Endothelial cell of umbilical vein (primary cell): ENCODE data around the gene C22orf23.

Experiments
- EZH2 ChIP-seq: IDR thresholded peaks from 2 replicates; pipeline ENCODE4 v1.6.1; 2012; ENCODE audit warnings: borderline replicate concordance, low read depth, mild to moderate bottlenecking, moderate library complexity, low read length, inconsistent platforms; ENCODE audit not compliant: severe bottlenecking
- FOS ChIP-seq: IDR thresholded peaks from 2 replicates; pipeline ENCODE4 v1.6.1; 2011; ENCODE audit warnings: mild to moderate bottlenecking, low read length, moderate library complexity, borderline replicate concordance; ENCODE audit not compliant: insufficient read depth
- GATA2 ChIP-seq: IDR thresholded peaks from 2 replicates; pipeline ENCODE4 v1.7.0; 2011; ENCODE audit warnings: low read depth, mild to moderate bottlenecking, moderate library complexity, mixed read lengths, low read length; ENCODE audit not compliant: insufficient read length, insufficient read depth
- JUN ChIP-seq: IDR thresholded peaks from 2 replicates; pipeline ENCODE4 v1.6.1; 2011; ENCODE audit warnings: borderline replicate concordance, low read depth; ENCODE audit not compliant: insufficient read length, insufficient read depth
- MYC ChIP-seq: IDR thresholded peaks from one replicate; pipeline ENCODE4 v1.6.1; 2011; ENCODE audit warnings: mild to moderate bottlenecking, low read depth, low read length
- POLR2A ChIP-seq: IDR thresholded peaks from 2 replicates; pipeline ENCODE4 v1.6.1; 2012; ENCODE audit warnings: low read depth, mild to moderate bottlenecking, control low read depth, low read length
- POLR2AphosphoS5 ChIP-seq: IDR thresholded peaks from 2 replicates; pipeline ENCODE4 v1.6.1; 2012; ENCODE audit warnings: low read depth, mild to moderate bottlenecking, control low read depth, low read length, moderate library complexity; ENCODE audit not compliant: insufficient read depth
- TF ChIP-seq, protein P1 (sequence below), 2 donors: IDR thresholded peaks; 1 replicate in 1 of 2; 2 replicates in 1 of 2; pipeline ENCODE4 v1.5.1; 2011; ENCODE audit warnings: low read length in 2 of 2, mild to moderate bottlenecking in 2 of 2, moderate library complexity in 2 of 2, control low read depth in 1 of 2, inconsistent platforms in 1 of 2, low read depth in 1 of 2; ENCODE audit not compliant: insufficient read depth in 1 of 2; ENCODE audit errors: extremely low read depth in 1 of 2
- TF ChIP-seq, protein P2 (sequence below): IDR thresholded peaks from 2 replicates; pipeline ENCODE4 v1.6.1; 2011; ENCODE audit not compliant: insufficient read depth, insufficient read length

DNA sequence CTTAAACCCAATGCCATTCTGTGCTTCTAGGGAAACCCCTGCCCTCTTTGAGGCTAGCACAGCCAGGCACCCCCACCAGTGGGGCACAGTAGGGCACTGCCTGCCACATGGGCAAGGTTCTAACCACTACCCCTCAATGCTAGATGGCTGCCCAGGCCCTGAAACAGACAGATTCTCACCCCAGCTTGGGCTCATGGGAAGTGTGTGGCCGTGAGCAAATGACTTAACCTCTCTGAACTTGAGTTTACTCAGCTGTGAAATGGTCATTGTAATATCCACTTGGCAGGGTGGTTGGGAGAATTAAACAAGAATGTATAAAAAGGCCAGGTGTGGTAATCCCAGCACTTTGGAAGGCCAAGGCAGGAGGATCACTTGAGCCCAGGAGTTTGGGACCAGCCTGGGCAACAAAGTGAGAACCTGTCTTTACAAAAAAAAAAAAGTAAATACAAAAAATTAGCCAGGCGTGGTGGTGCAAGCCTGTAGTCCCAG lies 22.4 kb downstream of the C22orf23 start:
- TF ChIP-seq, protein P1, sequence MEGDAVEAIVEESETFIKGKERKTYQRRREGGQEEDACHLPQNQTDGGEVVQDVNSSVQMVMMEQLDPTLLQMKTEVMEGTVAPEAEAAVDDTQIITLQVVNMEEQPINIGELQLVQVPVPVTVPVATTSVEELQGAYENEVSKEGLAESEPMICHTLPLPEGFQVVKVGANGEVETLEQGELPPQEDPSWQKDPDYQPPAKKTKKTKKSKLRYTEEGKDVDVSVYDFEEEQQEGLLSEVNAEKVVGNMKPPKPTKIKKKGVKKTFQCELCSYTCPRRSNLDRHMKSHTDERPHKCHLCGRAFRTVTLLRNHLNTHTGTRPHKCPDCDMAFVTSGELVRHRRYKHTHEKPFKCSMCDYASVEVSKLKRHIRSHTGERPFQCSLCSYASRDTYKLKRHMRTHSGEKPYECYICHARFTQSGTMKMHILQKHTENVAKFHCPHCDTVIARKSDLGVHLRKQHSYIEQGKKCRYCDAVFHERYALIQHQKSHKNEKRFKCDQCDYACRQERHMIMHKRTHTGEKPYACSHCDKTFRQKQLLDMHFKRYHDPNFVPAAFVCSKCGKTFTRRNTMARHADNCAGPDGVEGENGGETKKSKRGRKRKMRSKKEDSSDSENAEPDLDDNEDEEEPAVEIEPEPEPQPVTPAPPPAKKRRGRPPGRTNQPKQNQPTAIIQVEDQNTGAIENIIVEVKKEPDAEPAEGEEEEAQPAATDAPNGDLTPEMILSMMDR (IDR thresholded peaks at IDR 0.05; ENCODE audit: extremely low read depth in 1 of 2, insufficient read depth in 1 of 2, low read depth in 1 of 2, low read length in 2 of 2), result no peak
- no peak for TF ChIP-seq POLR2AphosphoS5
- TF ChIP-seq GATA2, result no peak
- no peak for TF ChIP-seq POLR2A
- TF ChIP-seq FOS, result no peak
- no peak for TF ChIP-seq EZH2
- no peak for TF ChIP-seq JUN
- TF ChIP-seq, protein P2, sequence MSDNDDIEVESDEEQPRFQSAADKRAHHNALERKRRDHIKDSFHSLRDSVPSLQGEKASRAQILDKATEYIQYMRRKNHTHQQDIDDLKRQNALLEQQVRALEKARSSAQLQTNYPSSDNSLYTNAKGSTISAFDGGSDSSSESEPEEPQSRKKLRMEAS, result no peak
- no peak for TF ChIP-seq MYC
